Pancreas (tissue), 10 donors: ENCODE data around the gene GRID1. TPM values are rescaled to one million over a fixed set of nuclear protein-coding genes. Genes with fewer than 3 reads are reported as not detected.

Source experiments
- ATAC-seq, 4 donors: fragments of 200-7000 bp; cut with Tn5 transposase; one replicate each; pipeline versions ENCODE4 v1.8.0 to v1.9.1; 2020; ENCODE audit warnings: mild to moderate bottlenecking in 4 of 4, moderate library complexity in 4 of 4
- DNase-seq, 6 donors: peaks; one replicate each; pipeline ENCODE4 v3.0.0-alpha.2; 2020
- FAIRE-seq: peaks from 2 replicates; lab custom pipeline; 2012; peaks lifted over from hg19 to GRCh38; lab: Jason Lieb, UNC
- H3K27ac ChIP-seq, 4 donors: fragments of 200-600 bp; sonication (generic); 1 replicate in 3 of 4; 2 replicates in 1 of 4; pipeline versions ENCODE4 v1.5.0 to v1.8.0; 2020
- H3K27me3 ChIP-seq, 4 donors: fragments of 200-600 bp; one replicate each; pipeline ENCODE4 v1.8.0; 2021
- H3K36me3 ChIP-seq, 3 donors: fragments of 200-600 bp; sonication (generic) in 1 of 3; one replicate each; pipeline versions ENCODE4 v1.5.0 to v1.8.0; 2020 to 2021
- H3K4me1 ChIP-seq, 3 donors: fragments of 200-600 bp; one replicate each; pipeline ENCODE4 v1.8.0; 2021
- H3K4me3 ChIP-seq, 4 donors: fragments of 200-600 bp; sonication (generic) in 2 of 4; one replicate each; pipeline versions ENCODE4 v1.5.0 to v1.8.0; 2020 to 2021
- H3K9me3 ChIP-seq, 4 donors: fragments of 200-600 bp; one replicate each; pipeline ENCODE4 v1.8.0; 2021
- WGBS, 2 donors: extraction: QIAGEN DNeasy Blood & Tissue Kit; methylation state at CpG; one replicate each; pipeline ENCODE4 v1.1.7; 2013; 5-methylcytosine and 5-hydroxymethylcytosine counted together
- intact Hi-C, 3 donors: fragments of 100-400 bp; cut with DNase I; formaldehyde crosslinking; loops; one replicate each; pipeline versions ENCODE4 v1.11.1 to v1.14.2; 2022
- polyA plus RNA-seq, 2 donors: library from polyadenylated mRNA; stranded (reverse); fragments of 200-250 nt; gene quantifications; one replicate each; pipeline ENCODE4 v1.2.3, GENCODE V29; 2013
- total RNA-seq, 6 donors: library from RNA; stranded (reverse); fragmentation: NEBNext Ultra II Directional in 4 of 6; extraction: Animal tissue kit (Norgen Biotek cat#: 25700) in 4 of 6; gene quantifications; one replicate each; pipeline versions ENCODE4 v1.2.1 to v1.2.4, GENCODE V29; 2021 to 2023
- TF ChIP-seq, protein P1 (sequence below), 4 donors: fragments of 200-600 bp; sonication (generic) in 3 of 4; IDR thresholded peaks; one replicate each; pipeline versions ENCODE4 v1.5.0 to v1.8.0; 2021; ENCODE audit warnings: antibody characterized with exemption in 4 of 4
- donor health status: healthy with polysubstance abuse.
- donor health status: DM: no; HTN: no; CAD: no; lungs with moderate emphysema.
- donor health status: DM: no; HTN: no; CAD: no.
- donor health status: control.
- donor health status: control.
- donor health status: Bipolar disorder and iron deficiency.
- donor health status: DM: yes; HTN: yes; CAD: no.
- donor health status: DM: no; HTN: no; CAD: no.
- donor health status: DM: no; HTN: no; CAD: no.
- donor health status: DM: yes; HTN: yes; CAD: no.

Gene GRID1
- total and polyA plus RNA-seq, 8 donors = 0.05 to 1.5 (median 0.91) TPM

DNA sequence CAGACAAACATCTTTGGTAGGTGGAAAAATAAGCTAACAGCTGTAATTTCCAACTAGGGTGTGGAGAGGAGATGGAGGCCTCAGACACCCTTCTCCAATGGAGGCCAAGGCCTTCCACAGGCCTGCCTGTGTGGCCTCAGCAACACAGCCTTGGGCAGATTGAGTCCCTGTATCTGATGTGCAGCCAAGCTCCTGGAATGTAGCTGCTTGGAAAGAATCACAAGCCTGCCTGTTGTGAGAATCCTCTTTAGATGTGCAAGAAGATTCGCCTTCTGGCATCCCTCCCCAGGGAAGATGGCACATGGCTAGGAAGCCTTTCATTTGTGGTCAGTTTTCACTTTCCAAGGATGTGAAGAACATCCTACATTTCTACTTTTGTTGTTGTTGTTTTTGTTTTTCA, 684.0 kb downstream of the GRID1 start:
- H3K4me3 ChIP-seq = no peak overlapping the region
- TF ChIP-seq, protein P1, sequence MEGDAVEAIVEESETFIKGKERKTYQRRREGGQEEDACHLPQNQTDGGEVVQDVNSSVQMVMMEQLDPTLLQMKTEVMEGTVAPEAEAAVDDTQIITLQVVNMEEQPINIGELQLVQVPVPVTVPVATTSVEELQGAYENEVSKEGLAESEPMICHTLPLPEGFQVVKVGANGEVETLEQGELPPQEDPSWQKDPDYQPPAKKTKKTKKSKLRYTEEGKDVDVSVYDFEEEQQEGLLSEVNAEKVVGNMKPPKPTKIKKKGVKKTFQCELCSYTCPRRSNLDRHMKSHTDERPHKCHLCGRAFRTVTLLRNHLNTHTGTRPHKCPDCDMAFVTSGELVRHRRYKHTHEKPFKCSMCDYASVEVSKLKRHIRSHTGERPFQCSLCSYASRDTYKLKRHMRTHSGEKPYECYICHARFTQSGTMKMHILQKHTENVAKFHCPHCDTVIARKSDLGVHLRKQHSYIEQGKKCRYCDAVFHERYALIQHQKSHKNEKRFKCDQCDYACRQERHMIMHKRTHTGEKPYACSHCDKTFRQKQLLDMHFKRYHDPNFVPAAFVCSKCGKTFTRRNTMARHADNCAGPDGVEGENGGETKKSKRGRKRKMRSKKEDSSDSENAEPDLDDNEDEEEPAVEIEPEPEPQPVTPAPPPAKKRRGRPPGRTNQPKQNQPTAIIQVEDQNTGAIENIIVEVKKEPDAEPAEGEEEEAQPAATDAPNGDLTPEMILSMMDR (IDR thresholded peaks at IDR 0.05) = no peak
- no peak for FAIRE-seq
- no peaks in the 10 kb centered on the region for H3K27me3 ChIP-seq
- no peaks in the 10 kb centered on the region for H3K9me3 ChIP-seq
- no peak for ATAC-seq
- intact Hi-C loops = no loop called here
- 85 to 90% methylated on average over 1 of the region's 1 CpG for WGBS, 2 donors
- no peak overlapping the region for H3K27ac ChIP-seq
- DNase-seq = no peak
- H3K36me3 ChIP-seq = no peaks in the 10 kb centered on the region
- no peaks in the 10 kb centered on the region for H3K4me1 ChIP-seq

DNA sequence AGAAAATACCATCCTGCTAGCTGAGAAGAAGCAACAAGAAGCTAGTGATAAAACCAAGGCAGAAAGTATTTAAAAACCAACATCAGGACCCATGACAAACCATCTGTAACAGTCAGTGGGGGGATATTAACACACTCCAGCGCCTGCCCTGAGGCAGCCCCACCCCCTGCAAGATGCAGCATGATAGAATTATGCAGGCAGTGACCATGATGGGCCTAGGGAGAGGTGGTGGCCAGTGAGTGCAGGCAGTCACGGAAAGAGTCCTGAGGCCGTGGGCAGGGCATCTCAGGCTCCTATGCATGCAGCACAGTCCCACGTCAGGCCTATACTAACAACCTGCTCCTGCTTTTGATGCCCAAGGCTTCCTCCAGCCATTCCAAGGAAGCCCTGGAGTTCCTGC, 686.9 kb downstream of the GRID1 start:
- FAIRE-seq (no peak), DNase-seq (no peak), ATAC-seq (no peak)
- intact Hi-C loops = no loop called here
- Histone ChIP-seq H3K9me3 (no peaks in the 10 kb centered on the region), H3K36me3 (no peaks in the 10 kb centered on the region), H3K4me3 (no peak overlapping the region), H3K4me1 (no peaks in the 10 kb centered on the region), H3K27me3 (no peaks in the 10 kb centered on the region), H3K27ac (no peak overlapping the region)
- WGBS, 2 donors = 76 to 81% methylated on average over 4 of the region's 4 CpGs
- TF ChIP-seq, protein P1 (IDR thresholded peaks at IDR 0.05) = no peak

DNA sequence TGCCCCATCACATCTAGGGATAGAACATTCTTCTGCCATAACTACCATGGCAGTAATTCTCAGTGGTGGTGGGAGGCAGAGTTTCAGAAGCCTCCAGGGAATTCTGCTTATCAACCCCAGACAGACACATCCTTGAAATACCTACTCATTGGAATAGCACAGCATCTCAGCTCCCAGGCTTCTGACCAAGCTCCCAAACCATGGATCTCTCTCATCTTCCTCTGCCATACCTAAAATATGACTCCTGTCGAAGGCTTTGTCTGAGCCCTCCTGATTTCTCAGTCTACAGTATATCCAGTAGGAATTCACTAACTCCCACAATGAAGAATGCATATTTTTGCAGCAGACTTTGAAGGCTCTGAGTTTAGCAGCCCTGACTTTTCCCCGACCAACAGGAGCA, 687.5 kb downstream of the GRID1 start:
- ATAC-seq (no peak), FAIRE-seq (no peak), DNase-seq (no peak)
- H3K36me3 ChIP-seq = no peaks in the 10 kb centered on the region
- H3K4me3 ChIP-seq = no peak overlapping the region
- no peaks in the 10 kb centered on the region for H3K9me3 ChIP-seq
- TF ChIP-seq, protein P1 (IDR thresholded peaks at IDR 0.05) = no peak
- no peaks in the 10 kb centered on the region for H3K4me1 ChIP-seq
- no peaks in the 10 kb centered on the region for H3K27me3 ChIP-seq
- 86 to 88% methylated on average over 2 of the region's 2 CpGs for WGBS, 2 donors
- no peak overlapping the region for H3K27ac ChIP-seq
- intact Hi-C loops = no loop called here

DNA sequence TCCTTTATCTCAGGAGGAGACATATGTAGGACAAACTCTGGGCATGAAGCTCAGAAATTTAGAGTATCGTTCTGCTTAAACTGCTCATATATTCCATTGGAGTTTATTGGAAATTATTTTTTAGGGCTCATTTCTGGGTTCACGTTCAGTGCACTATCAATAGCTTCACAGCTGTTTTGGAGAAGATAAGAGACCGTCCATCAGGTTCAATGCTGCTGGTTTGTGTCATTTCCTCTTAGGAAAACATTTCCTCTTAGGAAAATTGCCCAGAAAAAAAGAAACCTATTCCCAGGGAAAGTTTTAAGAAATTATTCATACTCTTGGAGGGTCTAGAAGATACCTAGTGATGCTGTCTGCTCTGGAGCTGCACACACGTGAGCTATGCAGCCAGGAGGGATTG, 691.7 kb downstream of the GRID1 start:
- intact Hi-C loops = no loop called here
- no peak for DNase-seq
- no peaks in the 10 kb centered on the region for H3K4me1 ChIP-seq
- H3K27ac ChIP-seq = no peak overlapping the region
- no peaks in the 10 kb centered on the region for H3K9me3 ChIP-seq
- 48 to 65% methylated on average over 4 of the region's 4 CpGs for WGBS, 2 donors
- no peaks in the 10 kb centered on the region for H3K27me3 ChIP-seq
- no peaks in the 10 kb centered on the region for H3K36me3 ChIP-seq
- no peak overlapping the region for H3K4me3 ChIP-seq
- TF ChIP-seq, protein P1 (IDR thresholded peaks at IDR 0.05) = no peak
- ATAC-seq = no peak
- FAIRE-seq = no peak

DNA sequence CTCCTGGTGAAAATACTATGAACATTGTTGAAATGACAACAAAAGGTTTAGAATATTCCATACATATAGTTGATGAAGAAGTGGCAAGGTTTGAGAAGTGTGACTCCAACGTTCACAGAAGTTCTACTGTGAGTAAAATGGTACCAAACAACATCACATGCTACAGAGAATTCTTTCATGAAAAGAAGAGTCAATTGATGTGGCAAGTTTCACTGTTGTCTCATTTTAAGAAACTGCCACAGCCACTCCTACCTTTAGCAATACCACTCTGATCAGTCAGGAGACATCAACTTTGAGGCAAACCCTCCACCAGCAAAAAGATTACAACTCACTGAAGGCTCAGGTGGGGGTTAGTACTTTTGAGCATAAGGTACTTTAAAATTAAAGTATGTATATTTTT, 693.3 kb downstream of the GRID1 start:
- Histone ChIP-seq H3K36me3 (no peaks in the 10 kb centered on the region), H3K27me3 (no peaks in the 10 kb centered on the region), H3K4me3 (no peak overlapping the region), H3K4me1 (no peaks in the 10 kb centered on the region), H3K27ac (no peak overlapping the region), H3K9me3 (no peaks in the 10 kb centered on the region)
- no peak for FAIRE-seq
- intact Hi-C loops = no loop called here
- 65 to 69% methylated on average over 1 of the region's 1 CpG for WGBS, 2 donors
- DNase-seq = no peak
- no peak for ATAC-seq
- TF ChIP-seq, protein P1 (IDR thresholded peaks at IDR 0.05) = no peak
